ELR (cell line): ENCODE results near the gene RALGPS2.

Source experiments
- DNase-seq: peaks from one replicate; pipeline ENCODE4 v3.0.0-alpha.2; 2015; ENCODE audit warnings: low read depth

The RALGPS2 gene

GRCh38 chr1:178966312-178966711, 241.3 kb downstream of the RALGPS2 start:
- DNase-seq, result no peak

- DNase-seq, result no peak
These were observed 244.4 kb downstream of the RALGPS2 start for GRCh38 chr1:178969226-178969987.

GRCh38 chr1:178970184-178970583, 245.1 kb downstream of the RALGPS2 start:
- no peak for DNase-seq
